Gastrocnemius medialis (tissue), 4 donors: ENCODE results near the gene TMEM196.

Experiments
- POLR2A ChIP-seq, 2 donors: fragments of 450-650 bp; IDR thresholded peaks; one replicate each; pipeline ENCODE4 v1.6.1; 2017; ENCODE audit warnings: antibody characterized with exemption in 2 of 2, mild to moderate bottlenecking in 2 of 2, moderate library complexity in 2 of 2
- TF ChIP-seq, protein P1 (sequence below), 5 experiments: fragments of 450-650 bp in 3 of 5; fragments of 200-600 bp in 2 of 5; sonication (generic) in 2 of 5; IDR thresholded peaks in 4 of 5; conservative IDR thresholded peaks in 1 of 5; 1 replicate in 4 of 5; 2 replicates in 1 of 5; pipeline ENCODE4 v1.5.1; 2016 to 2019; ENCODE audit warnings: antibody characterized with exemption in 5 of 5, mild to moderate bottlenecking in 3 of 5, moderate library complexity in 3 of 5

DNA sequence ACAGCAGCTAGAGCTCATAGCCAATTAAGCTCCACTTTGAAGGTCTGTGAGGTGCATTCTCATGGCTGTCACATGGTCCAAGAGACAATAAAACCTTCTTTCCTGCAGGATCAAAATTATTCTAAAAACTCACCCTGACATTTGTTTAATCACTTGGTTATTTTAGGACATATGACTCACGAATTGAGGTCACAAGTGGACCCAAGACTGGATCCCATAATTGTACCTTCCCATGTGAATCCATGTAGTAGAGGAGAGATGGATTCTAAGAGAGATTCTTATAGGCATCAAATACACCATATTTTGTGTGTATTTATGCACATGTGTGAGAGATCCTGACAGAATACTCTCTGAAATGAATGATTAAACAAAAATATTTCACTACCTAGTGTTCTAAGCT is 82.7 kb downstream of the TMEM196 start:
- TF ChIP-seq, protein P1, sequence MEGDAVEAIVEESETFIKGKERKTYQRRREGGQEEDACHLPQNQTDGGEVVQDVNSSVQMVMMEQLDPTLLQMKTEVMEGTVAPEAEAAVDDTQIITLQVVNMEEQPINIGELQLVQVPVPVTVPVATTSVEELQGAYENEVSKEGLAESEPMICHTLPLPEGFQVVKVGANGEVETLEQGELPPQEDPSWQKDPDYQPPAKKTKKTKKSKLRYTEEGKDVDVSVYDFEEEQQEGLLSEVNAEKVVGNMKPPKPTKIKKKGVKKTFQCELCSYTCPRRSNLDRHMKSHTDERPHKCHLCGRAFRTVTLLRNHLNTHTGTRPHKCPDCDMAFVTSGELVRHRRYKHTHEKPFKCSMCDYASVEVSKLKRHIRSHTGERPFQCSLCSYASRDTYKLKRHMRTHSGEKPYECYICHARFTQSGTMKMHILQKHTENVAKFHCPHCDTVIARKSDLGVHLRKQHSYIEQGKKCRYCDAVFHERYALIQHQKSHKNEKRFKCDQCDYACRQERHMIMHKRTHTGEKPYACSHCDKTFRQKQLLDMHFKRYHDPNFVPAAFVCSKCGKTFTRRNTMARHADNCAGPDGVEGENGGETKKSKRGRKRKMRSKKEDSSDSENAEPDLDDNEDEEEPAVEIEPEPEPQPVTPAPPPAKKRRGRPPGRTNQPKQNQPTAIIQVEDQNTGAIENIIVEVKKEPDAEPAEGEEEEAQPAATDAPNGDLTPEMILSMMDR (IDR thresholded peaks at IDR 0.05 in 4 of 5, conservative IDR thresholded peaks at IDR 0.05 in 1 of 5) = no peak
- TF ChIP-seq POLR2A (IDR thresholded peaks at IDR 0.05) = no peak
